ENCODE data around the gene PRKD3.

DNA sequence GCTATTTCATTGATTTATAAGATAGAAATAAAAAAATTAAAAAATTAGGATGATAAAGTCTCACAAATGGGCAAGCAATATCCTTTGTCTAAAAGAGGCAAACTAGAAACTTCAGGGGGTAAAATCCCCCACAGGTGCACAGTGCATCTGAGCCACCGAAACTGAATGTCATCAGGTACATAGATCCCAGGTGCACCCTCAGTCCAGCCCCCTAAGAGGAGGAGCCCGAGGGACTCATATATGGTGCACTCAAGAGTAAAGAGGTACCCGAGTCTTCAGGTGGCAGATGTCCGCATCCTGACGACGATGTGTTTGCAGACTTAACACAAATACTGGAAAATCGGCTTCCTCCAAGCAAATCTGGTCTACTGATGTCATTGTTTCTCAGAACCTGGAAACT lies 31.1 kb upstream of the PRKD3 start:
- TF ChIP-seq, protein P1, sequence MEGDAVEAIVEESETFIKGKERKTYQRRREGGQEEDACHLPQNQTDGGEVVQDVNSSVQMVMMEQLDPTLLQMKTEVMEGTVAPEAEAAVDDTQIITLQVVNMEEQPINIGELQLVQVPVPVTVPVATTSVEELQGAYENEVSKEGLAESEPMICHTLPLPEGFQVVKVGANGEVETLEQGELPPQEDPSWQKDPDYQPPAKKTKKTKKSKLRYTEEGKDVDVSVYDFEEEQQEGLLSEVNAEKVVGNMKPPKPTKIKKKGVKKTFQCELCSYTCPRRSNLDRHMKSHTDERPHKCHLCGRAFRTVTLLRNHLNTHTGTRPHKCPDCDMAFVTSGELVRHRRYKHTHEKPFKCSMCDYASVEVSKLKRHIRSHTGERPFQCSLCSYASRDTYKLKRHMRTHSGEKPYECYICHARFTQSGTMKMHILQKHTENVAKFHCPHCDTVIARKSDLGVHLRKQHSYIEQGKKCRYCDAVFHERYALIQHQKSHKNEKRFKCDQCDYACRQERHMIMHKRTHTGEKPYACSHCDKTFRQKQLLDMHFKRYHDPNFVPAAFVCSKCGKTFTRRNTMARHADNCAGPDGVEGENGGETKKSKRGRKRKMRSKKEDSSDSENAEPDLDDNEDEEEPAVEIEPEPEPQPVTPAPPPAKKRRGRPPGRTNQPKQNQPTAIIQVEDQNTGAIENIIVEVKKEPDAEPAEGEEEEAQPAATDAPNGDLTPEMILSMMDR (conservative IDR thresholded peaks at IDR 0.05 in 1 of 2, IDR thresholded peaks at IDR 0.05 in 1 of 2; ENCODE audit: extremely low read depth in 1 of 2, insufficient read depth in 1 of 2, low read depth in 1 of 2, low read length in 2 of 2), result no peak
- no peak for TF ChIP-seq EZH2 (IDR thresholded peaks at IDR 0.05; ENCODE audit: borderline replicate concordance, low read length)
